K562 (cell line): ENCODE data around the gene SLFN5. TPM values are rescaled to one million over a fixed set of nuclear protein-coding genes. Genes with fewer than 3 reads are reported as not detected.

Experiments
- ATAC-seq: fragments of 200-7000 bp; cut with Tn5 transposase; 3 replicates; pipeline ENCODE4 v1.9.1; 2020; ENCODE audit warnings: moderate library complexity
- BruUV-seq: library from RNA; stranded (reverse); fragments of 400-500 nt; replicated peaks from 2 replicates; lab custom pipeline; 2021; lab: Mats Ljungman, UMichigan
- CTCF ChIA-PET: fragments of 300-600 bp; formaldehyde crosslinking; extraction: SDS; loops from one replicate; lab custom pipeline; 2021; ENCODE audit warnings: low intra/inter-chr PET ratio; lab: Yijun Ruan, JAX
- POLR2A ChIA-PET: fragments of 300-600, 350-650 bp; sonication (Branson Sonifier 250); formaldehyde crosslinking; extraction: SDS; loops from one replicate; lab custom pipeline; 2021; ENCODE audit warnings: antibody characterized with exemption, inconsistent platforms; lab: Yijun Ruan, JAX
- DNase-seq, 4 experiments: peaks; one replicate each; pipeline versions ENCODE4 v3.0.0 to v3.0.0-alpha.2; 2011 to 2018; ENCODE audit warnings: low spot score in 3 of 4, mixed read lengths in 3 of 4; ENCODE audit errors: extremely low read depth in 1 of 4
- FAIRE-seq: peaks from 2 replicates; lab custom pipeline; 2011; peaks lifted over from hg19 to GRCh38; lab: Jason Lieb, UNC
- H2AFZ ChIP-seq: 2 replicates; pipeline ENCODE4 v1.6.0; 2011; ENCODE audit warnings: low read depth, low read length, control low read depth, inconsistent platforms
- H3K27ac ChIP-seq: fragments of 200-600 bp; 3 replicates; pipeline ENCODE4 v1.8.0; 2011; ENCODE audit warnings: low read depth, mild to moderate bottlenecking, control low read depth, inconsistent platforms, low read length, moderate library complexity, mixed read lengths; ENCODE audit errors: extremely low read depth
- H3K27me3 ChIP-seq, 2 experiments: fragments of 300-600 bp in 1 of 2; 2 replicates in 1 of 2; 3 replicates in 1 of 2; pipeline versions ENCODE4 v1.6.0 to v1.8.0; 2011; ENCODE audit warnings: inconsistent platforms in 2 of 2, low read length in 2 of 2, mild to moderate bottlenecking in 1 of 2, mixed read lengths in 1 of 2, moderate library complexity in 1 of 2; ENCODE audit not compliant: control insufficient read depth in 2 of 2, insufficient read depth in 2 of 2
- H3K36me3 ChIP-seq: fragments of 300-600 bp; 3 replicates; pipeline ENCODE4 v1.8.0; 2011; ENCODE audit warnings: mild to moderate bottlenecking, low read length, inconsistent platforms; ENCODE audit not compliant: control insufficient read depth, insufficient read depth
- H3K4me1 ChIP-seq, 2 experiments: fragments of 200-600 bp in 1 of 2; replicated peaks in 1 of 2; 2 replicates in 1 of 2; 3 replicates in 1 of 2; pipeline versions ENCODE4 v1.5.1 to v1.8.0; 2011; ENCODE audit warnings: inconsistent platforms in 2 of 2, low read length in 2 of 2, mild to moderate bottlenecking in 1 of 2, mixed read lengths in 1 of 2, moderate library complexity in 1 of 2; ENCODE audit not compliant: control insufficient read depth in 2 of 2, insufficient read depth in 2 of 2
- H3K4me2 ChIP-seq: 2 replicates; pipeline ENCODE4 v1.6.1; 2011; ENCODE audit warnings: low read length, control low read depth, inconsistent platforms, mixed read lengths; ENCODE audit not compliant: insufficient read depth
- H3K4me3 ChIP-seq: fragments of 200-600 bp; sonication (generic), shearing (Covaris generic); 2 replicates; pipeline ENCODE4 v1.5.1; 2016; ENCODE audit warnings: control low read depth, inconsistent platforms
- H3K79me2 ChIP-seq: fragments of 200-600 bp; 3 replicates; pipeline ENCODE4 v1.8.0; 2011; ENCODE audit warnings: low read length, inconsistent platforms; ENCODE audit not compliant: control insufficient read depth, insufficient read depth
- H3K9ac ChIP-seq, 2 experiments: 2 replicates each; pipeline versions ENCODE4 v1.6.0 to v1.6.1; 2011; ENCODE audit warnings: low read depth in 2 of 2, low read length in 2 of 2, control low read depth in 1 of 2, inconsistent platforms in 1 of 2, mild to moderate bottlenecking in 1 of 2, mixed read lengths in 1 of 2; ENCODE audit not compliant: insufficient read depth in 1 of 2
- H3K9me1 ChIP-seq: one replicate; pipeline ENCODE4 v1.6.0; 2011; ENCODE audit warnings: inconsistent platforms, mild to moderate bottlenecking, low read length, moderate library complexity; ENCODE audit not compliant: control insufficient read depth, insufficient read depth
- H3K9me3 ChIP-seq: replicated peaks from 2 replicates; pipeline ENCODE4 v1.5.1; 2011; ENCODE audit warnings: low read depth, low read length, inconsistent platforms; ENCODE audit not compliant: control insufficient read depth, insufficient read depth
- H4K20me1 ChIP-seq: replicated peaks from 2 replicates; pipeline ENCODE4 v1.6.1; 2011; ENCODE audit warnings: low read length, inconsistent platforms, mixed read lengths; ENCODE audit not compliant: control insufficient read depth, insufficient read depth
- BHLHE40 ChIP-seq: IDR thresholded peaks from 2 replicates; pipeline ENCODE4 v1.6.1; 2011; ENCODE audit warnings: low read length, improper control_type of control experiment
- FOSL1 ChIP-seq: fragments of 200-800 bp; sonication (Bioruptor generic); conservative IDR thresholded peaks from 2 replicates; pipeline ENCODE4 v1.6.1; 2016; ENCODE audit warnings: missing genetic modification characterization, missing compliant biosample characterization
- FOXJ2 ChIP-seq: fragments of 200-800 bp; sonication (Bioruptor generic); IDR thresholded peaks from 2 replicates; pipeline ENCODE4 v1.6.1; 2016; ENCODE audit warnings: missing genetic modification characterization, missing compliant biosample characterization
- GABPA ChIP-seq: fragments of 200-800 bp; sonication (Bioruptor generic); conservative IDR thresholded peaks from 2 replicates; pipeline ENCODE4 v1.6.1; 2016; ENCODE audit warnings: low read depth, missing genetic modification characterization, missing compliant biosample characterization
- HNRNPH1 ChIP-seq: fragments of 200-400 bp; formaldehyde crosslinking; optimal IDR thresholded peaks from 2 replicates; pipeline ENCODE3; 2017; ENCODE audit warnings: low read depth, mild to moderate bottlenecking, low read length, moderate library complexity
- KDM1A ChIP-seq, 2 experiments: fragments of 450-650 bp; IDR thresholded peaks; 2 replicates each; pipeline ENCODE4 v1.6.1; 2016; ENCODE audit warnings: mild to moderate bottlenecking in 2 of 2
- POLR2B ChIP-seq: fragments of 450-650 bp; IDR thresholded peaks from 2 replicates; pipeline ENCODE4 v1.6.1; 2018; ENCODE audit warnings: low read depth; ENCODE audit not compliant: partially characterized antibody
- SMAD4 ChIP-seq: fragments of 250-450 bp; sonication (Bioruptor Pico); conservative IDR thresholded peaks from 2 replicates; pipeline ENCODE4 v1.8.0; 2021; ENCODE audit warnings: inconsistent platforms, mild to moderate bottlenecking, moderate library complexity
- SPI1 ChIP-seq: IDR thresholded peaks from 2 replicates; pipeline ENCODE4 v1.6.1; 2011; ENCODE audit warnings: low read depth, low read length, control low read depth, borderline replicate concordance
- ZBTB34 ChIP-seq: fragments of 250-450 bp; sonication (Bioruptor Pico); IDR thresholded peaks from 2 replicates; pipeline ENCODE4 v1.8.0; 2021; ENCODE audit warnings: mild to moderate bottlenecking, moderate library complexity
- ZNF175 ChIP-seq: fragments of 200-800 bp; sonication (Bioruptor generic); IDR thresholded peaks from 2 replicates; pipeline ENCODE4 v1.6.1; 2016; ENCODE audit warnings: low read depth, mild to moderate bottlenecking, missing genetic modification characterization, missing compliant biosample characterization
- ZNF282 ChIP-seq: sonication (generic); formaldehyde crosslinking; IDR thresholded peaks from 2 replicates; pipeline ENCODE4 v1.8.1; 2023; ENCODE audit warnings: missing genetic modification reagents
- WGBS: fragments of 100-300 bp; shearing (Covaris generic); methylation state at CpG from one replicate; pipeline ENCODE4 v1.1.6; 2016; ENCODE audit warnings: low coverage, mixed read lengths; ENCODE audit not compliant: insufficient coverage; ENCODE audit errors: missing lambda C conversion rate; 5-methylcytosine and 5-hydroxymethylcytosine counted together
- in situ Hi-C: fragments of 300-500 bp; cut with MboI; formaldehyde crosslinking; loops from 4 replicates; pipeline ENCODE4 v1.15.0; 2018; ENCODE audit warnings: inconsistent platforms, mixed read lengths
- intact Hi-C: fragments of 100-400 bp; cut with micrococcal nuclease; formaldehyde crosslinking; loops from 2 replicates; pipeline ENCODE4 v1.14.2; 2022
- polyA plus RNA-seq, 8 experiments: library from polyadenylated mRNA; depleted of rRNA in 4 of 8; stranded (reverse) in 5 of 8; unstranded in 3 of 8; fragments of >200 nt; fragmentation: Nextera tagmentation in 2 of 8; fragmentation: Illumina TruSeq in 1 of 8; extraction: Ambion mirVana in 2 of 8; extraction: Trizol in 1 of 8; gene quantifications; 2 replicates each; pipeline versions ENCODE4 v1.2.1 to v1.2.3, GENCODE V29; 2011 to 2014; ENCODE audit warnings: inconsistent platforms in 1 of 8, missing spikeins in 1 of 8
- total RNA-seq, 7 experiments: library from RNA; depleted of rRNA in 6 of 7; stranded (reverse); fragments of >200 nt in 6 of 7; fragmentation: Illumina TruSeq in 2 of 7; extraction: Trizol in 2 of 7; gene quantifications; 2 replicates each; pipeline versions ENCODE4 v1.2.1 to v1.2.3, GENCODE V29; 2011 to 2021; ENCODE audit warnings: low replicate concordance in 1 of 7
- TF ChIP-seq, protein P1 (sequence below): IDR thresholded peaks from 2 replicates; pipeline ENCODE4 v1.6.1; 2012; ENCODE audit warnings: low read depth, low read length, improper control_type of control experiment, borderline replicate concordance
- TF ChIP-seq, protein P2 (sequence below): fragments of 250-450 bp; sonication (Bioruptor Pico); IDR thresholded peaks from 2 replicates; pipeline ENCODE4 v1.8.0; 2022; ENCODE audit warnings: inconsistent platforms, mild to moderate bottlenecking, moderate library complexity, borderline replicate concordance

SLFN5 gene
- total and polyA plus RNA-seq, 9 of the 15 experiments (the other 6 are each of a cell fraction or from before 2014, with no cell fraction given): under 0.01 to 0.18 (median 0.04) TPM; not detected in 1

DNA sequence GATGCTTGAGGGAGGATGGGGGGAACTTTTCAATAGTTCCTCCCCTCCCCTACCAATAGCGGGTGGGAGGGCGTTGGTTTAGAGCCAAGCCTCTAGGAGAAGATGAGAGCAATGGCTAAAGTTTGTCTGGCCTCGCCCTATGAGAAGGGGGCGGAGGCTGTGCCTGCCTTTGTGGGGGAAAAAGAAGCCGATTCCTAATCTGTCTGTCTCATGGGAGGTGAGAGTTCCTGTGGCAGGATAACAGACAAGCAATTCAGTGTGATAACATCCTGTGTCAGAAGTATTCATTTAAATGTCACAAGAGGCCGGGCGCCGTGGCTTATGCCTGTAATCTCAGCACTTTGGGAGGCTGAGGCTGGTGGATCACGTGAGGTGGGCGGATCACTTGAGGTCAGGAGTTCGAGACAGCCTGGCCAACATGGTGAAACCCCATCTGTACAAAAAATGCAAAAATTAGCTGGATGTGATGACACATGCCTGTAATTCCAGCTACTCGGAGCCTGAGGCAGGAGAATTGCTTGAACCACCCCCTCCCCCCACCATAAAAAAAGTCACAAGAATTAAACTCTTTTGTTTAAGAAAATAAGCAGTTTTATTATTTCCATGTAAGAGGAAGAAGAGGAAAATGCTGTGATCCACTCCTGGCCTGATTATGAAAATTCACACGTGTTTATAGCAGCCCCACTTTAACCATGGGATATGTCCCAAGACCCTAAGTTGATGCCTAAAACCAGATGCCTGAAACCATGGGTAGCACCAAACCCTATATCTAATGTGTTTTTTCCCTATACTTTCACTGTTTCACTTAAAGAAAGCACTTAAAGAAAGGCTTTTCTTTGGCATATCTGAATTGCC is 1.7 kb downstream of the SLFN5 start:
- no peak overlapping the region for H3K9ac ChIP-seq
- TF ChIP-seq SPI1 (no peak), FOXJ2 (no peak), SMAD4 (peak; percentile 61; the same call in 1 of the 2 replicates), FOSL1 (tag) (peak; percentile 26), KDM1A (IDR thresholded peaks at IDR 0.05) (peak; percentile 63 to 71; a peak in 3 of 4 replicates), BHLHE40 (peak; percentile 54; the same call in 1 of the 2 replicates), GABPA (tag) (0 out of 2 replicates have a peak, but pooled peaks have one; percentile 24), POLR2B (no peak), ZNF175 (CRISPR knock-in tag) (0 out of 2 replicates have a peak, but pooled peaks have one; percentile 36), ZNF282 (CRISPR knock-in tag) (no peak), HNRNPH1 (no peak), ZBTB34 (CRISPR knock-in tag) (no peak)
- TF ChIP-seq, protein P1, sequence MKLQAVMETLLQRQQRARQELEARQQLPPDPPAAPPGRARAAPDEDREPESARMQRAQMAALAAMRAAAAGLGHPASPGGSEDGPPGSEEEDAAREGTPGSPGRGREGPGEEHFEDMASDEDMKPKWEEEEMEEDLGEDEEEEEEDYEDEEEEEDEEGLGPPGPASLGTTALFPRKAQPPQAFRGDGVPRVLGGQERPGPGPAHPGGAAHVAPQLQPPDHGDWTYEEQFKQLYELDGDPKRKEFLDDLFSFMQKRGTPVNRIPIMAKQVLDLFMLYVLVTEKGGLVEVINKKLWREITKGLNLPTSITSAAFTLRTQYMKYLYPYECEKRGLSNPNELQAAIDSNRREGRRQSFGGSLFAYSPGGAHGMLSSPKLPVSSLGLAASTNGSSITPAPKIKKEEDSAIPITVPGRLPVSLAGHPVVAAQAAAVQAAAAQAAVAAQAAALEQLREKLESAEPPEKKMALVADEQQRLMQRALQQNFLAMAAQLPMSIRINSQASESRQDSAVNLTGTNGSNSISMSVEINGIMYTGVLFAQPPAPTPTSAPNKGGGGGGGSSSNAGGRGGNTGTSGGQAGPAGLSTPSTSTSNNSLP: no peak
- TF ChIP-seq, protein P2, sequence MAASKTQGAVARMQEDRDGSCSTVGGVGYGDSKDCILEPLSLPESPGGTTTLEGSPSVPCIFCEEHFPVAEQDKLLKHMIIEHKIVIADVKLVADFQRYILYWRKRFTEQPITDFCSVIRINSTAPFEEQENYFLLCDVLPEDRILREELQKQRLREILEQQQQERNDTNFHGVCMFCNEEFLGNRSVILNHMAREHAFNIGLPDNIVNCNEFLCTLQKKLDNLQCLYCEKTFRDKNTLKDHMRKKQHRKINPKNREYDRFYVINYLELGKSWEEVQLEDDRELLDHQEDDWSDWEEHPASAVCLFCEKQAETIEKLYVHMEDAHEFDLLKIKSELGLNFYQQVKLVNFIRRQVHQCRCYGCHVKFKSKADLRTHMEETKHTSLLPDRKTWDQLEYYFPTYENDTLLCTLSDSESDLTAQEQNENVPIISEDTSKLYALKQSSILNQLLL (CRISPR knock-in tag): no peak

More for the DNA sequence above, 1.7 kb downstream of the SLFN5 start:
- Histone ChIP-seq H2AFZ (no peak overlapping the region), H3K36me3 (no peaks in the 10 kb centered on the region), H3K9me1 (no peaks in the 10 kb centered on the region), H3K27ac (no peak overlapping the region), H4K20me1 (no peaks in the 10 kb centered on the region), H3K4me3 (no peak overlapping the region), H3K9me3 (no peaks in the 10 kb centered on the region), H3K79me2 (no peaks in the 10 kb centered on the region), H3K27me3 (peaks cover 8 to 31% of the 10 kb centered on the region in 2 experiments; a peak in 4 of 5 replicates), H3K4me1 (peaks cover 3 to 12% of the 10 kb centered on the region in 2 experiments; a peak in 4 of 5 replicates), H3K4me2 (no peak overlapping the region; the same call in 1 of the 2 replicates)
- FAIRE-seq: no peak
- ChIA-PET CTCF (no interaction called here), POLR2A (no interaction called here)
- peak; percentile 12 to 38 (median 18) for DNase-seq
- intact Hi-C loops: no loop called here
- ATAC-seq: peak; percentile 59
- 0% methylated on average over 11 of the region's 13 CpGs for WGBS
- BruUV-seq: no TSS peak
- in situ Hi-C loops: no loop called here
